GM19395 (cell line): ENCODE data around the gene LACTBL1.

Source experiments
- ATAC-seq: cut with Tn5 transposase; IDR thresholded peaks from one replicate; pipeline ENCODE4 v1.9.1; 2021; ENCODE audit warnings: mild to moderate bottlenecking, moderate library complexity; ENCODE audit not compliant: unreplicated experiment

Gene LACTBL1

GRCh38 chr1:22976461-22977243 lies 4.0 kb upstream of the LACTBL1 start:
- ATAC-seq: no peak

- no peak for ATAC-seq
These were observed 3.4 kb upstream of the LACTBL1 start for GRCh38 chr1:22976127-22976460.

GRCh38 chr1:22975694-22976093 lies 3.0 kb upstream of the LACTBL1 start:
- ATAC-seq: no peak

GRCh38 chr1:22971611-22972405 lies 858 bp downstream of the LACTBL1 start:
- no peak for ATAC-seq

GRCh38 chr1:22971161-22971560 lies 1.5 kb downstream of the LACTBL1 start:
- no peak for ATAC-seq

GRCh38 chr1:22970096-22970495 lies 2.6 kb downstream of the LACTBL1 start:
- ATAC-seq: no peak

- ATAC-seq: no peak
These were observed 3.4 kb downstream of the LACTBL1 start for GRCh38 chr1:22969304-22969709.

GRCh38 chr1:22967833-22968232 lies 4.8 kb downstream of the LACTBL1 start:
- ATAC-seq: no peak

- ATAC-seq: no peak
These were observed 6.4 kb downstream of the LACTBL1 start for GRCh38 chr1:22966309-22966708.

GRCh38 chr1:22963044-22963677 lies 9.5 kb downstream of the LACTBL1 start:
- ATAC-seq: no peak

- ATAC-seq: no peak
These were observed 10.1 kb downstream of the LACTBL1 start for GRCh38 chr1:22962558-22962957.

GRCh38 chr1:22959545-22960360 lies 12.9 kb downstream of the LACTBL1 start:
- no peak for ATAC-seq

- ATAC-seq: no peak
These were observed 14.1 kb downstream of the LACTBL1 start for GRCh38 chr1:22958556-22958955.

- no peak for ATAC-seq
These were observed 15.6 kb downstream of the LACTBL1 start for GRCh38 chr1:22957066-22957465.

- no peak for ATAC-seq
These were observed 17.5 kb downstream of the LACTBL1 start for GRCh38 chr1:22955146-22955545.

GRCh38 chr1:22953740-22954141 lies 18.9 kb downstream of the LACTBL1 start:
- no peak for ATAC-seq

- no peak for ATAC-seq
These were observed 19.5 kb downstream of the LACTBL1 start for GRCh38 chr1:22953057-22953739.

- ATAC-seq: no peak
These were observed 20.0 kb downstream of the LACTBL1 start for GRCh38 chr1:22952694-22953056.

GRCh38 chr1:22951796-22952195 lies 20.9 kb downstream of the LACTBL1 start:
- ATAC-seq: no peak

- ATAC-seq: no peak
These were observed 22.8 kb downstream of the LACTBL1 start for GRCh38 chr1:22949822-22950331.
